ENCODE results near the gene COPG1. TPM values are rescaled to one million over a fixed set of nuclear protein-coding genes. Genes with fewer than 3 reads are reported as not detected.

The COPG1 gene
- total and polyA plus RNA-seq, 2 of the 13 experiments (the other 11 are each of a cell fraction or from before 2014, with no cell fraction given) = 98.6 to 166 TPM

DNA sequence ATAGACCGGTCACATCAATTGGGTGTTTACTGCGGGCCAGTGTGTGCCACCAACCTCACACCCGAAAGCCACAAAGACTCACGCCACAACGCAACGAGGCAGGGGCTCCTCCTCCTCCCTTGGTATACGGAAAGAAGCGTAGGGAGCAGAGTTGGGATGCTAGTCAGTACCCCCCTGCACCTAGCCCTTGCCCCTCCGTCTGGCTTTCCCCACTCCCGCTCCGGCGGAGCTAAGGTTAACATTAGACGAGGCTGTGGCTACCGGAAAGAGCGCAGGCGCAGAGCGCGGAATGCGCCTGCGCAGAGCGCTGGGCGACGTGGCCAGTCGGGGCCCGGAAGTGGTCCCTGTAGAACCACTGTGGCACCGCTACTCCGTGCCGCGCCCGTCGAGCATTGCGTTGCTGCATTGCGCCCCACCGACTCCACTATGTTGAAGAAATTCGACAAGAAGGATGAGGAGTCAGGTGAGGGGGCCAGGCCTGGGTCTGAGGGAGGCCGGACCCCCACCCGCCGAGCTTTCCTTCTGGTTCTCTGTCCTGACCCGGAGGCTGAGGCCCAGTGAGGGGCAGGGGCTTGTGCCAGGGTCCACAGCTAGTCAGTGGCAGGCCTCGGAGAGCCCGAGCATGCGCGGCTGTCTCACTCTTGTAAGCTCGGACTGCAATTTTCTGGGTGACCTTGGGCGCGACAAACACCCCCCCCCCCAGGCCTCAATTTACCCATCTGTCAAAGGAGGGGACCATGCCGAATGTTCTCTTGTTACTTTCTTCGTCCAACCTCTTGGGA lies at the start of gene COPG1 (continued):
- TF ChIP-seq, protein P1, sequence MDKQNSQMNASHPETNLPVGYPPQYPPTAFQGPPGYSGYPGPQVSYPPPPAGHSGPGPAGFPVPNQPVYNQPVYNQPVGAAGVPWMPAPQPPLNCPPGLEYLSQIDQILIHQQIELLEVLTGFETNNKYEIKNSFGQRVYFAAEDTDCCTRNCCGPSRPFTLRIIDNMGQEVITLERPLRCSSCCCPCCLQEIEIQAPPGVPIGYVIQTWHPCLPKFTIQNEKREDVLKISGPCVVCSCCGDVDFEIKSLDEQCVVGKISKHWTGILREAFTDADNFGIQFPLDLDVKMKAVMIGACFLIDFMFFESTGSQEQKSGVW (CRISPR knock-in tag; IDR thresholded peaks at IDR 0.05; ENCODE audit: borderline replicate concordance) = no peak
- no peak for TF ChIP-seq ZNF101 (CRISPR knock-in tag; IDR thresholded peaks at IDR 0.05; ENCODE audit: borderline replicate concordance, low read depth)
- no peak for TF ChIP-seq ZBTB21 (CRISPR knock-in tag; IDR thresholded peaks at IDR 0.05)
- peak; percentile 76; the same call in 1 of the 2 replicates for TF ChIP-seq EEA1 (CRISPR knock-in tag; IDR thresholded peaks at IDR 0.05; ENCODE audit: borderline replicate concordance)
- no peak for TF ChIP-seq EHMT2 (IDR thresholded peaks at IDR 0.05; ENCODE audit: borderline replicate concordance, low read depth, low read length)
- TF ChIP-seq, protein P2, sequence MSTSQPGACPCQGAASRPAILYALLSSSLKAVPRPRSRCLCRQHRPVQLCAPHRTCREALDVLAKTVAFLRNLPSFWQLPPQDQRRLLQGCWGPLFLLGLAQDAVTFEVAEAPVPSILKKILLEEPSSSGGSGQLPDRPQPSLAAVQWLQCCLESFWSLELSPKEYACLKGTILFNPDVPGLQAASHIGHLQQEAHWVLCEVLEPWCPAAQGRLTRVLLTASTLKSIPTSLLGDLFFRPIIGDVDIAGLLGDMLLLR (CRISPR knock-in tag; IDR thresholded peaks at IDR 0.05) = 0 out of 2 replicates have a peak, but pooled peaks have one; percentile 43
- TF ChIP-seq ZNF235 (CRISPR knock-in tag; IDR thresholded peaks at IDR 0.05; ENCODE audit: borderline replicate concordance) = 0 out of 2 replicates have a peak, but pooled peaks have one; percentile 49
- TF ChIP-seq, protein P3, sequence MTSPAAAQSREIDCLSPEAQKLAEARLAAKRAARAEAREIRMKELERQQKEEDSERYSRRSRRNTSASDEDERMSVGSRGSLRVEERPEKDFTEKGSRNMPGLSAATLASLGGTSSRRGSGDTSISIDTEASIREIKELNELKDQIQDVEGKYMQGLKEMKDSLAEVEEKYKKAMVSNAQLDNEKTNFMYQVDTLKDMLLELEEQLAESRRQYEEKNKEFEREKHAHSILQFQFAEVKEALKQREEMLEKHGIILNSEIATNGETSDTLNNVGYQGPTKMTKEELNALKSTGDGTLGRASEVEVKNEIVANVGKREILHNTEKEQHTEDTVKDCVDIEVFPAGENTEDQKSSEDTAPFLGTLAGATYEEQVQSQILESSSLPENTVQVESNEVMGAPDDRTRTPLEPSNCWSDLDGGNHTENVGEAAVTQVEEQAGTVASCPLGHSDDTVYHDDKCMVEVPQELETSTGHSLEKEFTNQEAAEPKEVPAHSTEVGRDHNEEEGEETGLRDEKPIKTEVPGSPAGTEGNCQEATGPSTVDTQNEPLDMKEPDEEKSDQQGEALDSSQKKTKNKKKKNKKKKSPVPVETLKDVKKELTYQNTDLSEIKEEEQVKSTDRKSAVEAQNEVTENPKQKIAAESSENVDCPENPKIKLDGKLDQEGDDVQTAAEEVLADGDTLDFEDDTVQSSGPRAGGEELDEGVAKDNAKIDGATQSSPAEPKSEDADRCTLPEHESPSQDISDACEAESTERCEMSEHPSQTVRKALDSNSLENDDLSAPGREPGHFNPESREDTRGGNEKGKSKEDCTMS (CRISPR knock-in tag; conservative IDR thresholded peaks at IDR 0.05) = no peak
- no peak for TF ChIP-seq NFRKB (IDR thresholded peaks at IDR 0.05)
- TF ChIP-seq, protein P4, sequence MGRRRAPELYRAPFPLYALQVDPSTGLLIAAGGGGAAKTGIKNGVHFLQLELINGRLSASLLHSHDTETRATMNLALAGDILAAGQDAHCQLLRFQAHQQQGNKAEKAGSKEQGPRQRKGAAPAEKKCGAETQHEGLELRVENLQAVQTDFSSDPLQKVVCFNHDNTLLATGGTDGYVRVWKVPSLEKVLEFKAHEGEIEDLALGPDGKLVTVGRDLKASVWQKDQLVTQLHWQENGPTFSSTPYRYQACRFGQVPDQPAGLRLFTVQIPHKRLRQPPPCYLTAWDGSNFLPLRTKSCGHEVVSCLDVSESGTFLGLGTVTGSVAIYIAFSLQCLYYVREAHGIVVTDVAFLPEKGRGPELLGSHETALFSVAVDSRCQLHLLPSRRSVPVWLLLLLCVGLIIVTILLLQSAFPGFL (CRISPR knock-in tag; IDR thresholded peaks at IDR 0.05) = no peak
- TF ChIP-seq, protein P5, sequence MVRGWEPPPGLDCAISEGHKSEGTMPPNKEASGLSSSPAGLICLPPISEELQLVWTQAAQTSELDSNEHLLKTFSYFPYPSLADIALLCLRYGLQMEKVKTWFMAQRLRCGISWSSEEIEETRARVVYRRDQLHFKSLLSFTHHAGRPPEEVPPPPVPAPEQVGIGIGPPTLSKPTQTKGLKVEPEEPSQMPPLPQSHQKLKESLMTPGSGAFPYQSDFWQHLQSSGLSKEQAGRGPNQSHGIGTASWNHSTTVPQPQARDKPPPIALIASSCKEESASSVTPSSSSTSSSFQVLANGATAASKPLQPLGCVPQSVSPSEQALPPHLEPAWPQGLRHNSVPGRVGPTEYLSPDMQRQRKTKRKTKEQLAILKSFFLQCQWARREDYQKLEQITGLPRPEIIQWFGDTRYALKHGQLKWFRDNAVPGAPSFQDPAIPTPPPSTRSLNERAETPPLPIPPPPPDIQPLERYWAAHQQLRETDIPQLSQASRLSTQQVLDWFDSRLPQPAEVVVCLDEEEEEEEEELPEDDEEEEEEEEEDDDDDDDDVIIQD (CRISPR knock-in tag; IDR thresholded peaks at IDR 0.05; ENCODE audit: low read depth) = no peak
- TF ChIP-seq BRCA1 (CRISPR knock-in tag; IDR thresholded peaks at IDR 0.05) = no peak; the same call in none of the 2 replicates
- TF ChIP-seq MIXL1 (CRISPR knock-in tag; IDR thresholded peaks at IDR 0.05) = no peak
- 0 out of 2 replicates have a peak, but pooled peaks have one; percentile 27 for TF ChIP-seq HNF4A (CRISPR knock-in tag; IDR thresholded peaks at IDR 0.05)
- TF ChIP-seq, protein P6, sequence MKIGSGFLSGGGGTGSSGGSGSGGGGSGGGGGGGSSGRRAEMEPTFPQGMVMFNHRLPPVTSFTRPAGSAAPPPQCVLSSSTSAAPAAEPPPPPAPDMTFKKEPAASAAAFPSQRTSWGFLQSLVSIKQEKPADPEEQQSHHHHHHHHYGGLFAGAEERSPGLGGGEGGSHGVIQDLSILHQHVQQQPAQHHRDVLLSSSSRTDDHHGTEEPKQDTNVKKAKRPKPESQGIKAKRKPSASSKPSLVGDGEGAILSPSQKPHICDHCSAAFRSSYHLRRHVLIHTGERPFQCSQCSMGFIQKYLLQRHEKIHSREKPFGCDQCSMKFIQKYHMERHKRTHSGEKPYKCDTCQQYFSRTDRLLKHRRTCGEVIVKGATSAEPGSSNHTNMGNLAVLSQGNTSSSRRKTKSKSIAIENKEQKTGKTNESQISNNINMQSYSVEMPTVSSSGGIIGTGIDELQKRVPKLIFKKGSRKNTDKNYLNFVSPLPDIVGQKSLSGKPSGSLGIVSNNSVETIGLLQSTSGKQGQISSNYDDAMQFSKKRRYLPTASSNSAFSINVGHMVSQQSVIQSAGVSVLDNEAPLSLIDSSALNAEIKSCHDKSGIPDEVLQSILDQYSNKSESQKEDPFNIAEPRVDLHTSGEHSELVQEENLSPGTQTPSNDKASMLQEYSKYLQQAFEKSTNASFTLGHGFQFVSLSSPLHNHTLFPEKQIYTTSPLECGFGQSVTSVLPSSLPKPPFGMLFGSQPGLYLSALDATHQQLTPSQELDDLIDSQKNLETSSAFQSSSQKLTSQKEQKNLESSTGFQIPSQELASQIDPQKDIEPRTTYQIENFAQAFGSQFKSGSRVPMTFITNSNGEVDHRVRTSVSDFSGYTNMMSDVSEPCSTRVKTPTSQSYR (CRISPR knock-in tag; IDR thresholded peaks at IDR 0.05; ENCODE audit: borderline replicate concordance) = no peak
- TF ChIP-seq, protein P7, sequence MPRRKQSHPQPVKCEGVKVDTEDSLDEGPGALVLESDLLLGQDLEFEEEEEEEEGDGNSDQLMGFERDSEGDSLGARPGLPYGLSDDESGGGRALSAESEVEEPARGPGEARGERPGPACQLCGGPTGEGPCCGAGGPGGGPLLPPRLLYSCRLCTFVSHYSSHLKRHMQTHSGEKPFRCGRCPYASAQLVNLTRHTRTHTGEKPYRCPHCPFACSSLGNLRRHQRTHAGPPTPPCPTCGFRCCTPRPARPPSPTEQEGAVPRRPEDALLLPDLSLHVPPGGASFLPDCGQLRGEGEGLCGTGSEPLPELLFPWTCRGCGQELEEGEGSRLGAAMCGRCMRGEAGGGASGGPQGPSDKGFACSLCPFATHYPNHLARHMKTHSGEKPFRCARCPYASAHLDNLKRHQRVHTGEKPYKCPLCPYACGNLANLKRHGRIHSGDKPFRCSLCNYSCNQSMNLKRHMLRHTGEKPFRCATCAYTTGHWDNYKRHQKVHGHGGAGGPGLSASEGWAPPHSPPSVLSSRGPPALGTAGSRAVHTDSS (CRISPR knock-in tag; conservative IDR thresholded peaks at IDR 0.05) = no peak
- TF ChIP-seq XBP1 (CRISPR knock-in tag; IDR thresholded peaks at IDR 0.05) = peak; percentile 56; the same call in 1 of the 2 replicates
